IPS DF 19.7 (cell line): Measurements from ENCODE around the gene HPN.
"Not testable (repeated sequence)": the region's sequence is repeated elsewhere in the genome, so short reads cannot be mapped to it uniquely, and the experiment has no call there.

ENCODE experiments used
- DNase-seq: peaks from one replicate; pipeline ENCODE4 v3.0.0-alpha.2; 2013; ENCODE audit warnings: low read depth, low spot score

The HPN gene

GRCh38 chr19:35009424-35010415 lies 31.8 kb upstream of the HPN start:
- no peak for DNase-seq

DNA sequence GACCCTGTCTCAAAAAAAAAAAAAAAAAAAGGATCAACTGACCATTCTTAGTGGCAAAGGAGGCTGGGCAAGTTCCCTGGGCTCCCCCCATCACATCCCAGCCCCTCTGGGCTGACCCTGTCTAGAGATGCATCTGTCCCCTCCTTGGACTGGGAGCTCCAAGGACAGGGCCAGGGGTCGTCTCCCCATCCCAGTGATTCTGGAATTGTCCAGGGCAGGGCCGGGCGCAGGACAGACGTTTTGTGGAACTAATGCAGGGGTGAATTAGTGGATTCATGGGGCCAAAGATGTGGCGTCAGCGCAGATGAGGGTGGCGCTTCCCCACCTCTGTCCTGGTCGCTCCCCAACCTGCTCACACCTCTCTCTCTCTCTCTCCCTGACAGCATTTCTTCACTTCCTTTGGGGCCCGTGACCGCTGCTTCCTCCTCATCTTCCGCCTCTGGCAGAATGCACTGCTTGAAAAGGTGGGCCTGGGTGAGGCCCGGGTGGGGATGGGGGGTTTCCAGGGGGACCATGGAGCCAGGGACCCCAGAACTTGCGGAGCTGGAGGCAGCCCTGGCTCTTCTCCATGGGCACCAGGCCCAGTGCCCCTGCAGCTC lies 30.3 kb upstream of the HPN start:
- no peak for DNase-seq

- no peak for DNase-seq
These were observed 29.5 kb upstream of the HPN start for GRCh38 chr19:35011737-35012682.

DNA sequence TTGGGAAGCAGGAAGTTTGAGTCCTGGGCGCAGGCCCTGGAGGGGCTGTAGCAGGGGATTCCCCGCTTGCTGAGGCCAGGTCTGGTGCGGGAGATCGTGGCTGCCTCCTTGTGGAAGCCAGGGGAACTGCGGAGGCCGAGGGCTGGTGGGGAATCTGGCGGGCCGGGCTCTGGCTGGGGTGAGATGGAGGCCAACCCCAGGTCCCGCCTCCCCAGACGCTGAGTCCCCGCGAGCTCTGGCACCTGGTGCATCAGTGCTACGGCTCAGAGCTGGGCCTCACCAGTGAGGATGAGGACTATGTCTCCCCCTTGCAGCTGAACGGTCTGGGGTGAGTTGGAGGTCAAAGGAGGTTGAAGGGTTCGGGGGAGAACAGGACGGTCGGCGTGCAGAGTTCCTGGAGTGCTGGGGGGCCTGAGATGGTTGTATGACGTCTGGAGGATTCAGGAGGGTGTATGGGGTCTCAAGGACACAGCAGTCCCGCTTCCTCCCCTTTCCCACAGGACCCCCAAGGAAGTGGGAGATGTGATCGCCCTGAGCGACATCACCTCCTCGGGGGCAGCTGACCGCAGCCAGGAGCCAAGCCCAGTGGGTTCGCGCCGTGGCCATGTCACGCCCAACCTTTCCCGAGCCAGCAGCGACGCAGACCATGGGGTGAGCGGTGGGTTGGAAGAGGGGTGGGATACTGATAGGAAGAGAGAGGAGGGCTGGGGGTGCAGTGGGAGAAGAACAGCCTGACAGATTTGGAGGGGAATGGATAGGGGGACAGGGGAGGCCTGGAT lies 28.3 kb upstream of the HPN start:
- no peak for DNase-seq

GRCh38 chr19:35013820-35014754 lies 27.4 kb upstream of the HPN start:
- no peak for DNase-seq

DNA sequence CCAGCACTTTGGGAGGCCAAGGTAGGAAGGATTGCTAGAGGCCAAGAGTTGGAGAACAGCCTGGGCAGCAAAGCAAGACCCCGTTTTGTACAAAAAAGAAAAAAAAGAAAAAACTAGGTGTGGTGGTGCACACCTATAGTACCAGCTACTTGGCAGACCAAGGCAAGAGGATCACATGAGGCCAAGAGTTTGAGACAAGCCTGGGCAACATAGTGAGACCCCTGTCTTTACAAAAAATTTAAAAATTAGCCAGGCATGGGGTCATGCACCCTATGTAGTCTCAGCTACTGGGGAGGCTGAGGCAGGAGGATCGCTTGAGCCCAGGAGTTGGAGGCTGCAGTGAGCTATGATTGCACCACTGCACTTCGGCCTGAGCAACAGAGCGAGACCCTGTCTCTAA lies 26.7 kb upstream of the HPN start:
- not testable (repeated sequence) for DNase-seq

DNA sequence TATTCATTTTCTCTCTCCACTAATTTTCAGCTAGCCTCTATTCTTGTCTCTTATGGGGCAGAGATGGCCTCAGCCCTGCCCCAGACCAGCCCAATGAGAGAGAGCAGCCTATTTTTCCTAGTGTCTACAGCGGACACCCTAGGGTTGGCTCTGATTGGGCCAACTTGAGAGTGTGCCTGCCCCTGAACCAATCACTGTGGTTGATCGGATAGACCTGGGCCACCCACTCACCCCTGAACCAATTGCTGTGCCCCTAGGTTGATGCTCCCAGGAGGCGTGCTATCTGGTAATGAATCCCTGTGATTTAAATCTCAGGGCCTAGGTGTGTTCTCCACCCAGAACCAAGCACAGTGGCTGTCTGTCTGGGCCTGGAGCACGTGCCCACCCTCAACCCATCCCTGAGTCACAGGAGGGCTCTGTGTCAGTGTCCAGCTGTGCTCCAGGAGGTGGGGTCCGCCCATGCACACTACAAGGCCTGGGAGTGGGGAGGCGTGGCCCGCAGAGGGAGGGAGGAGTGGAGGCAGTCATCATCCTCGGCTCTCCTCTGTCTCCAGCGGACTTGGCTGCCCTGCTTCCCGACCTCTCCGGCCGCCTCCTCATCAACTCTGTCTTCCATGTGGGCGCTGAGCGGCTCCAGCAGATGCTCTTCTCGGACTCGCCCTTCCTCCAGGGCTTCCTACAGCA lies 26.1 kb upstream of the HPN start:
- no peak for DNase-seq

GRCh38 chr19:35015954-35016351 lies 25.6 kb upstream of the HPN start:
- DNase-seq, result no peak

GRCh38 chr19:35017507-35017906 lies 24.0 kb upstream of the HPN start:
- no peak for DNase-seq

DNA sequence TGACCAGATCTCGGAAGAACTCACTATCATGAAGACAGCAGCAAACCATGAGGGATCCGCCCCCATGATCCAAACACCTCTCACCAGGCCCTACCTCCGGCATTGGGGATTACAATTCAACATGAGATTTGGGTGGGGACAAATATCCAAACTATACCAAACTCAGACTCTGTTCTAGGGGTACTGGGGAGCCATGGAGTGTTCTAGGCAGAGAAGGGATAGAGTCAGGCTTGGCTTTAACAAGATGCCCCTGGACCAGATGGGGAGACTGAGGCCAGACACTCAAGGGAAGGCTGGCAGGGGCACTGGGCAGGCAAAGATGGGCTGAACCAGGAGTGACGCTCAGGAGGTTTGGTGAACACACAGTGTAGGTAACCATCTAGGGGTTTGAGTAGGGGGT lies 23.1 kb upstream of the HPN start:
- DNase-seq, result no peak

DNA sequence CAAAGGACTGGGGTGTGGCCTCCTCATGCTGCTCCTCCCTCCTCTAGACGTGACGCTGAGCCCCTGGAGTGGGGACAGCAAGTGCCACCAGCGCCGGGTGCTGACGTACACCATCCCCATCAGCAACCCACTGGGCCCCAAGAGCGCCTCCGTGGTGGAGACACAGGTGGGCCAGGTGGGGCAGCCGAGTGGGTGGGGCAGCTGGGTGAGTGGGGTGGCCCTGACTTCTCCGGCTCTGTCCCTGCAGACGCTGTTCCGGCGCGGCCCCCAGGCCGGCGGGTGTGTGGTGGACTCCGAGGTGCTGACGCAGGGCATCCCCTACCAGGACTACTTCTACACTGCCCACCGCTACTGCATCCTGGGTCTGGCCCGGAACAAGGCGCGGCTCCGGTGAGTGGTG lies 22.4 kb upstream of the HPN start:
- DNase-seq, result no peak

- DNase-seq, result no peak
These were observed 20.5 kb upstream of the HPN start for GRCh38 chr19:35021016-35021415.

GRCh38 chr19:35021596-35021995 lies 19.9 kb upstream of the HPN start:
- DNase-seq, result no peak

GRCh38 chr19:35022460-35022859 lies 19.1 kb upstream of the HPN start:
- no peak for DNase-seq

- DNase-seq, result no peak
These were observed 18.1 kb upstream of the HPN start for GRCh38 chr19:35023428-35023827.

DNA sequence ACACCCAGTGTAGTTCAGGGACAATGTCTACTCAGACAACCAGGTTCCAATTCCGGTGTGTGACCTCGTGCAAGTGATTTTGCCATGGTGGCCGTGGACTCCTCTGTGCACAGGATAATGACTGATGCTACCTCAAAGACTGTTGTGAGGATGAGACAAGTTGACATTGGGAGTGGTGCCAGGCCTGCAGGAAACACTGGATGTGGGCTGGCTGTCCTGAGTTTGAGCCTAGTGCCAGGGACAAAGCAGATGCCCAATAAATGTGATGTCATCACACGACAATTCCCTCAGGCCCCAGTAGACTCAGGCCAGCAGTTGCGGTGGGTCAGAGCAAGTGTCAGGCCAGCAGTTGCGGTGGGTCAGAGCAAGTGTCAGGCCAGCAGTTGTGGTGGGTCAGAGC lies 17.4 kb upstream of the HPN start:
- no peak for DNase-seq

DNA sequence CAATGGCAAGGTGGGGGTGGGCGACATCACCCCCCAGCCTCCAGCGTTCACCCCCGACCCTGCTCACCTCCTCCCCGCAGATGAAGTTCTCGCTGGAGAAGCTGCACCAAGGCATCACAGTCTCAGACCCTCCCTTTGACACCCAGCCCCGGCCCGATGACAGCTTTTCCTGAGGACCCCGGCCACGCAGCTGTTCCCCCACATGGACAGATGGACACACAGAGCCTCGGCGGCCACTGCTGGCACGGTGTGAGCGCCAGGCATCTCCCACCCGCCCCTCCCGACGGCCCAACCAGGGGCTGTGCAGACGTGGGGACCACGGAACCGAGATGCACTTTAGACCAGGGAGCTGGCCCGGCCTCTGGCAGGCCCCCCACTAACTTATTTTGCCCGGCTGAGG lies 15.6 kb upstream of the HPN start:
- DNase-seq, result no peak

DNA sequence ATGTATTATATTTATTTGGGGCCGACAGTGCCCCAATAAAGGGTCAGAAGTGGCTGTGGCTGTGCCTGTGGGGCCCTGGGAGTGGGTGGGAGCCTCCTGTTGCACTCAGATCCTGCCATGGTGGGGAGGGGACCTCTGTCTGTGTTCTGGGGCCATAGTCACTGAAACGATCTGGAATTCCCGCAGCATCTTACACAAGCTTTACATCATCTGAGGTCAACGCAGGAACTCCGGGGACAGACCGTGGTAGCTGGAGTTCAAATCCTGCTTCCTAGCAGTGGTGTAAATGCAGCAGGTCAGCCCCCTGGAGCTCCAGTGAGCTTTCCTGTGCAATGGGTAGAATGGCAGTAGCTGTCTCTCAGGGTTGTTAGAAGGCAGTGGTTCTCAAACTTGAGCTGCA lies 15.1 kb upstream of the HPN start:
- DNase-seq, result no peak

DNA sequence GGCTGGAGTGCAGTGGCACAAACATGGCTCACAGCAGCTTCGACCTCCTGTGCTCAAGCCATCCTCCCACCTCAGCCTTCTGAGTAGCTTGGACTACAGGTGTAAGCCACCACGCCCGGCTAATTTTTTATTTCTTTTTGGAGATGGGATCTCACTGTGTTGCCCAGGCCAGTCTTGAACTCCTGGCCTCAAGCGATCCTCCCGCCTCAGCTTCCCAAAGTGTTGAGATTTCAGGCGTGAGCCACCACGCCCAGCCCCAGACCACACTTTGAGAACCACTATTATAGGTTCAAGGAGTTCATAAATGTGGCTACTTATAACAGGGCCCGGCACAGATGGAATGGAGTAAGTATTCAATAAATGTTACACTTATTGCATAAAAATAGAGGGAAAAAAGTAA lies 14.5 kb upstream of the HPN start:
- DNase-seq, result no peak
